Left lung (tissue), 10 donors: Measurements from ENCODE around the gene GREM1. TPM values are rescaled to one million over a fixed set of nuclear protein-coding genes. Genes with fewer than 3 reads are reported as not detected.

ENCODE experiments used
- ATAC-seq: fragments of 200-7000 bp; cut with Tn5 transposase; one replicate; pipeline ENCODE4 v1.9.1; 2020; ENCODE audit warnings: moderate library complexity
- DNase-seq, 4 donors: peaks; one replicate each; pipeline ENCODE4 v3.0.0-alpha.2; 2013 to 2020
- H3K27ac ChIP-seq, 2 donors: fragments of 200-600 bp; sonication (generic) in 1 of 2; one replicate each; pipeline versions ENCODE4 v1.5.0 to v1.8.0; 2020 to 2021
- H3K27me3 ChIP-seq, 2 donors: fragments of 200-600 bp; sonication (generic) in 1 of 2; one replicate each; pipeline versions ENCODE4 v1.5.0 to v1.8.0; 2020 to 2021
- H3K36me3 ChIP-seq, 2 donors: fragments of 200-600 bp; sonication (generic) in 1 of 2; one replicate each; pipeline versions ENCODE4 v1.5.0 to v1.8.0; 2020 to 2021
- H3K4me1 ChIP-seq, 2 donors: fragments of 200-600 bp; one replicate each; pipeline ENCODE4 v1.8.0; 2021
- H3K4me3 ChIP-seq, 2 donors: fragments of 200-600 bp; sonication (generic) in 1 of 2; one replicate each; pipeline versions ENCODE4 v1.5.0 to v1.8.0; 2020 to 2021; ENCODE audit warnings: mild to moderate bottlenecking in 1 of 2
- H3K9me3 ChIP-seq, 2 donors: fragments of 200-600 bp; sonication (generic) in 1 of 2; one replicate each; pipeline versions ENCODE4 v1.5.0 to v1.8.0; 2020 to 2021
- CTCF ChIP-seq, 2 donors: fragments of 200-600 bp; sonication (generic) in 1 of 2; IDR thresholded peaks; one replicate each; pipeline versions ENCODE4 v1.5.0 to v1.8.0; 2021; ENCODE audit warnings: antibody characterized with exemption in 2 of 2
- intact Hi-C, 2 donors: fragments of 100-400 bp; cut with DNase I; formaldehyde crosslinking; loops; one replicate each; pipeline versions ENCODE4 v1.11.2 to v1.14.2; 2022
- polyA plus RNA-seq, 6 donors: library from polyadenylated mRNA; unstranded; fragments of 120-200 nt; gene quantifications; one replicate each; pipeline ENCODE4 v1.2.1, GENCODE V29; 2013; ENCODE audit not compliant: insufficient read length in 6 of 6
- total RNA-seq, 2 donors: library from RNA; stranded (reverse); fragmentation: NEBNext Ultra II Directional; extraction: Animal tissue kit (Norgen Biotek cat#: 25700); gene quantifications; one replicate each; pipeline ENCODE4 v1.2.1, GENCODE V29; 2021
- donor health status: DM: no; HTN: yes; CAD: no.
- donor health status: DM: no; HTN: no; CAD: no.

GREM1 gene
- total and polyA plus RNA-seq, 8 donors: 0.01 to 2.2 (median 0.12) TPM

GRCh38 chr15:32716216-32716914, 1.4 kb upstream of the GREM1 start:
- intact Hi-C loops: no loop called here
- H3K4me1 ChIP-seq: peaks cover 15 to 21% of the 10 kb centered on the region in 2 donors
- DNase-seq: no peak
- H3K36me3 ChIP-seq: no peaks in the 10 kb centered on the region
- H3K27ac ChIP-seq: no peak overlapping the region
- ATAC-seq: no peak
- H3K27me3 ChIP-seq: peaks cover 72 to 100% of the 10 kb centered on the region in 2 donors
- H3K9me3 ChIP-seq: no peaks in the 10 kb centered on the region
- TF ChIP-seq CTCF (IDR thresholded peaks at IDR 0.05): no peak
- no peak overlapping the region for H3K4me3 ChIP-seq

DNA sequence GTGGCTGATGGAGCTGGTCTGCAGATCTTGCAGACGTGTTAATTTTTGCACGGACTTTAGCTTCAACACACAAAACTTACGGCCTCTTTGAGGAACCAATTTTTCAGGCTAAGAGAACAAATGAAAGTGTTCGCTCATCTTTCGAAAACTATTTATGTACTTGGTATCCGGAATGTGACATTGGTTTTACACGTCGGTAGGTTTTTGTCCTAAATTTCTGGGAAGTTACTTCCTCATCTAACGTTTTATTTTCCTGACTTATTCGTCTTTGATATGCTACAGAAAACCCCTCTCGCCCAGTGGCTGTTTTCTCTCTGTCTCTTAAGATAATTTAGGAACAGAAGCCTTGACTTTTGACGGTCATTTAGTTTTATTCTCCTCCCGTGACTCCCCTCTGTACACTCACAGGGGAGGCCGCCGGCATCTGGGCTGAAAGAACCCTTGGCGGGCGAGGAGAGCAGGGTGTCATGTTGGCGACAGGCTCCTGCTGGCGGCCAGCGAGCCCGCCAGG, 834 bp upstream of the GREM1 start:
- Histone ChIP-seq H3K9me3 (no peaks in the 10 kb centered on the region), H3K4me3 (peak overlapping the region in 1 of 2 donors; percentile 17), H3K27ac (no peak overlapping the region), H3K4me1 (peaks cover 15 to 21% of the 10 kb centered on the region in 2 donors), H3K36me3 (no peaks in the 10 kb centered on the region), H3K27me3 (peaks cover 72 to 100% of the 10 kb centered on the region in 2 donors)
- intact Hi-C loops: no loop called here
- no peak for TF ChIP-seq CTCF (IDR thresholded peaks at IDR 0.05)
- no peak for ATAC-seq
- no peak for DNase-seq

DNA sequence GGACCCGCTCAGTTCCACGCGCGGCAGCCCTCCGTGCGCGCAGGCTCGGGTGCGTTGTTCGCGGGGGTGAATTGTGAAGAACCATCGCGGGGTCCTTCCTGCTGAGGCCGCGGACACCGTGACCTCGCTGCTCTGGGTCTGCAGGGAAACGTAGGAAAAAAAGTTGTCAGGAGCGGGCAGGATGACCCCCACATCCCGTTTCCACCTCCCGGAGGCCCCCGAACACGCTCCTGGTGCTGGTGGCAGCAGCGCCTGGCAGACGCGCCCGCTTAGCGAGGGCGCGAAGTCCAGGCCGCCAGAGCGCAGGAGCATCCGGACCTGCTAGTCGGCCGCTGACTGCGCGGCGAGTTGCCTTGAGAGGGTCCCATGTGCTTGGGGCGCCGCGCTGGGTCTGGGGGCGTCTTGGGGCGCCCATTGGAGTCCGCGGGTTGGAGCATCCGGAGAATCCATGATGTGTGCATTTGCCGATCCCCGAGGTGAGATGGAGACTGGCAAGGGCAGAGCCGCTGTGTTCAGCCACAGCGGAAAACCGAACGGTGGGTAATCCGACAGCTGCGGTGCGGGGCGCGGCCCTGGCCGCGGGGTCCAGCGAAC, 520 bp downstream of the GREM1 start:
- Histone ChIP-seq H3K27ac (no peak overlapping the region), H3K4me3 (peak overlapping the region in 1 of 2 donors; percentile 17), H3K9me3 (no peaks in the 10 kb centered on the region), H3K27me3 (peaks cover 68 to 87% of the 10 kb centered on the region in 2 donors), H3K36me3 (no peaks in the 10 kb centered on the region), H3K4me1 (peaks cover 15 to 21% of the 10 kb centered on the region in 2 donors)
- DNase-seq (peak in 1 of 4 donors; percentile 74), ATAC-seq (peak; percentile 32)
- TF ChIP-seq CTCF (IDR thresholded peaks at IDR 0.05): no peak
- intact Hi-C loops: no loop called here

GRCh38 chr15:32718821-32719716, 1.3 kb downstream of the GREM1 start:
- no peaks in the 10 kb centered on the region for H3K9me3 ChIP-seq
- intact Hi-C loops: no loop called here
- no peak overlapping the region for H3K27ac ChIP-seq
- peaks cover 63 to 84% of the 10 kb centered on the region in 2 donors for H3K27me3 ChIP-seq
- peak overlapping the region in 1 of 2 donors; percentile 17 for H3K4me3 ChIP-seq
- ATAC-seq (peak; percentile 60), DNase-seq (peak in 1 of 4 donors; percentile 72)
- TF ChIP-seq CTCF (IDR thresholded peaks at IDR 0.05): no peak
- no peaks in the 10 kb centered on the region for H3K36me3 ChIP-seq
- H3K4me1 ChIP-seq: peaks cover 15 to 21% of the 10 kb centered on the region in 2 donors
